GM12874 (cell line): ENCODE results near the gene PRKCQ.

ENCODE experiments used
- CTCF ChIP-seq: IDR thresholded peaks from 2 replicates; pipeline ENCODE4 v1.5.1; 2011; ENCODE audit warnings: low read depth, mild to moderate bottlenecking, control low read depth, low read length, moderate library complexity; ENCODE audit not compliant: insufficient read depth

Gene PRKCQ

GRCh38 chr10:6553937-6554336 is 26.1 kb downstream of the PRKCQ start:
- TF ChIP-seq CTCF, result no peak

- no peak for TF ChIP-seq CTCF
Observed at GRCh38 chr10:6543431-6544005, 36.6 kb downstream of the PRKCQ start.

GRCh38 chr10:6542999-6543430 is 37.1 kb downstream of the PRKCQ start:
- TF ChIP-seq CTCF, result no peak

GRCh38 chr10:6539833-6540232 is 40.2 kb downstream of the PRKCQ start:
- no peak for TF ChIP-seq CTCF

- no peak for TF ChIP-seq CTCF
Observed at GRCh38 chr10:6537770-6538169, 42.3 kb downstream of the PRKCQ start.

- no peak for TF ChIP-seq CTCF
Observed at GRCh38 chr10:6536102-6536501, 44.0 kb downstream of the PRKCQ start.

- TF ChIP-seq CTCF, result no peak
Observed at GRCh38 chr10:6535156-6535764, 44.8 kb downstream of the PRKCQ start.
